Neural cell (in vitro differentiated cells): ENCODE measurements around the gene EMILIN1. TPM values are rescaled to one million over a fixed set of nuclear protein-coding genes. Genes with fewer than 3 reads are reported as not detected.
A peak's percentile ranks its signal among the peaks of the same experiment; 100 is the strongest.

Experiments used
- H2AFZ ChIP-seq: fragments of 200-600, 300-800 bp; sonication (generic), shearing (Covaris generic); 2 replicates; pipeline ENCODE4 v1.6.0; 2014; ENCODE audit warnings: low read depth, mild to moderate bottlenecking, antibody characterized with exemption, low read length, moderate library complexity
- H3F3A ChIP-seq: fragments of 200-600 bp; shearing (Covaris generic); 2 replicates; pipeline ENCODE4 v1.6.1; 2016; ENCODE audit warnings: mild to moderate bottlenecking, moderate library complexity, mixed read lengths, antibody characterized with exemption, low read length; ENCODE audit not compliant: insufficient read depth, poor library complexity, severe bottlenecking
- H3K27ac ChIP-seq: fragments of 200-600, 300-800 bp; sonication (generic), shearing (Covaris generic); 2 replicates; pipeline ENCODE4 v1.5.1; 2014; ENCODE audit warnings: mild to moderate bottlenecking, low read length, moderate library complexity
- H3K27me3 ChIP-seq: fragments of 300-800, 200-600 bp; sonication (generic), shearing (Covaris generic); 2 replicates; pipeline ENCODE4 v1.6.0; 2014; ENCODE audit warnings: mild to moderate bottlenecking, low read depth, low read length, moderate library complexity; ENCODE audit not compliant: insufficient read depth
- H3K36me3 ChIP-seq: fragments of 300-800, 200-600 bp; sonication (generic), shearing (Covaris generic); 2 replicates; pipeline ENCODE4 v1.5.1; 2014; ENCODE audit warnings: mild to moderate bottlenecking, antibody characterized with exemption, low read length, moderate library complexity; ENCODE audit not compliant: insufficient read depth
- H3K4me2 ChIP-seq: fragments of 300-800, 200-600 bp; sonication (generic), shearing (Covaris generic); 2 replicates; pipeline ENCODE4 v1.6.0; 2014; ENCODE audit warnings: mild to moderate bottlenecking, low read length
- H3K4me3 ChIP-seq: fragments of 300-800, 200-600 bp; sonication (generic), shearing (Covaris generic); 2 replicates; pipeline ENCODE4 v1.5.1; 2014; ENCODE audit warnings: mild to moderate bottlenecking, low read length, moderate library complexity
- H3K79me2 ChIP-seq: fragments of 200-600 bp; shearing (Covaris generic); replicated peaks from 2 replicates; pipeline ENCODE4 v1.6.0; 2014; ENCODE audit warnings: mild to moderate bottlenecking, low read length, moderate library complexity; ENCODE audit not compliant: insufficient read depth
- H3K9ac ChIP-seq: fragments of 300-800, 200-600 bp; sonication (generic), shearing (Covaris generic); 2 replicates; pipeline ENCODE4 v1.6.1; 2016; ENCODE audit warnings: mild to moderate bottlenecking, low read length, mixed read lengths
- H3K9me2 ChIP-seq: fragments of 200-600 bp; shearing (Covaris generic); 2 replicates; pipeline ENCODE4 v1.6.1; 2016; ENCODE audit warnings: mild to moderate bottlenecking, low read length, mixed read lengths; ENCODE audit not compliant: insufficient read depth
- H3K9me3 ChIP-seq: fragments of 200-600, 300-800 bp; sonication (generic), shearing (Covaris generic); 2 replicates; pipeline ENCODE4 v1.6.1; 2016; ENCODE audit warnings: mild to moderate bottlenecking, mixed run types, low read length, moderate library complexity, mixed read lengths
- H4K20me1 ChIP-seq: fragments of 200-600 bp; shearing (Covaris generic); 2 replicates; pipeline ENCODE4 v1.6.1; 2016; ENCODE audit warnings: mild to moderate bottlenecking, mixed run types; ENCODE audit not compliant: insufficient read depth
- CTCF ChIP-seq: fragments of 450-650 bp; IDR thresholded peaks from 2 replicates; pipeline ENCODE4 v1.5.1; 2014; ENCODE audit warnings: antibody characterized with exemption, mild to moderate bottlenecking, moderate library complexity; ENCODE audit not compliant: poor library complexity, severe bottlenecking
- EP300 ChIP-seq: fragments of 450-650 bp; conservative IDR thresholded peaks from 2 replicates; pipeline ENCODE4 v1.6.1; 2014; ENCODE audit warnings: antibody characterized with exemption, mild to moderate bottlenecking, moderate library complexity; ENCODE audit not compliant: poor library complexity, severe bottlenecking
- EZH2 ChIP-seq: fragments of 200-600, 300-800 bp; shearing (Covaris generic), sonication (generic); IDR thresholded peaks from 2 replicates; pipeline ENCODE4 v1.6.1; 2014; ENCODE audit warnings: antibody characterized with exemption, low read length, borderline replicate concordance, mild to moderate bottlenecking; ENCODE audit not compliant: insufficient read depth, poor library complexity, severe bottlenecking
- MXI1 ChIP-seq: fragments of 450-650 bp; conservative IDR thresholded peaks from 2 replicates; pipeline ENCODE4 v1.6.1; 2014; ENCODE audit warnings: antibody characterized with exemption, mild to moderate bottlenecking; ENCODE audit not compliant: poor library complexity, severe bottlenecking
- POLR2AphosphoS5 ChIP-seq: IDR thresholded peaks from 2 replicates; pipeline ENCODE4 v1.6.1; 2012
- RAD21 ChIP-seq: fragments of 450-650 bp; conservative IDR thresholded peaks from 2 replicates; pipeline ENCODE4 v1.6.1; 2014; ENCODE audit warnings: antibody characterized with exemption, mild to moderate bottlenecking, moderate library complexity
- REST ChIP-seq: IDR thresholded peaks from 2 replicates; pipeline ENCODE4 v1.6.1; 2012; ENCODE audit warnings: borderline replicate concordance
- SMC3 ChIP-seq: fragments of 450-650 bp; conservative IDR thresholded peaks from 2 replicates; pipeline ENCODE4 v1.6.1; 2014; ENCODE audit warnings: antibody characterized with exemption, mild to moderate bottlenecking, moderate library complexity; ENCODE audit not compliant: poor library complexity
- TAF1 ChIP-seq: IDR thresholded peaks from 2 replicates; pipeline ENCODE4 v1.6.1; 2012; ENCODE audit warnings: low read depth
- polyA plus RNA-seq: library from polyadenylated mRNA; depleted of rRNA; stranded (reverse); fragments of >200 nt; gene quantifications from 2 replicates; pipeline ENCODE4 v1.2.3, GENCODE V29; 2014

EMILIN1 gene
- polyA plus RNA-seq, 1 donor from 2014 or later: 1.3 TPM

GRCh38 chr2:27133905-27134780, 55.7 kb downstream of the EMILIN1 start, which contains the start of gene PREB:
PREB (minus strand) TSS chr2:27134636; CDS start chr2:27134421, 215 bp downstream.
- Histone ChIP-seq H3K36me3 (no peaks in the 10 kb centered on the region), H3K27ac (peak within 1 kb of the TSS; percentile 77)

More at GRCh38 chr2:27133905-27134780, 55.7 kb downstream of the EMILIN1 start, which contains the start of gene PREB:
- TF ChIP-seq SMC3 (peak; percentile 26), RAD21 (no peak), EP300 (peak; percentile 37), REST (peak; percentile 38), CTCF (peak; percentile 30), TAF1 (peak; percentile 36), EZH2 (no peak), POLR2AphosphoS5 (peak; percentile 98), MXI1 (peak; percentile 79)
- no peaks in the 10 kb centered on the region for H4K20me1 ChIP-seq
- no peaks in the 10 kb centered on the region for H3K9me2 ChIP-seq
- H3K9ac ChIP-seq: peak within 1 kb of the TSS; percentile 86
- H3K9me3 ChIP-seq: no peaks in the 10 kb centered on the region
- H3F3A ChIP-seq: no peaks in the 10 kb centered on the region
- peak within 1 kb of the TSS; percentile 100 for H3K4me3 ChIP-seq
- no peaks in the 10 kb centered on the region for H3K27me3 ChIP-seq
- peak within 1 kb of the TSS; percentile 65 for H2AFZ ChIP-seq
- H3K79me2 ChIP-seq: peaks cover 4% of the 10 kb centered on the region
- H3K4me2 ChIP-seq: peak within 1 kb of the TSS; percentile 84
